ENCODE measurements around the gene UBAP1. TPM values are rescaled to one million over a fixed set of nuclear protein-coding genes. Genes with fewer than 3 reads are reported as not detected.
"Not testable (repeated sequence)": the region's sequence is repeated elsewhere in the genome, so short reads cannot be mapped to it uniquely, and the experiment has no call there.

Gene UBAP1
- total RNA-seq, 2 experiments from 2014 or later, result 28.2 to 29.8 TPM

DNA sequence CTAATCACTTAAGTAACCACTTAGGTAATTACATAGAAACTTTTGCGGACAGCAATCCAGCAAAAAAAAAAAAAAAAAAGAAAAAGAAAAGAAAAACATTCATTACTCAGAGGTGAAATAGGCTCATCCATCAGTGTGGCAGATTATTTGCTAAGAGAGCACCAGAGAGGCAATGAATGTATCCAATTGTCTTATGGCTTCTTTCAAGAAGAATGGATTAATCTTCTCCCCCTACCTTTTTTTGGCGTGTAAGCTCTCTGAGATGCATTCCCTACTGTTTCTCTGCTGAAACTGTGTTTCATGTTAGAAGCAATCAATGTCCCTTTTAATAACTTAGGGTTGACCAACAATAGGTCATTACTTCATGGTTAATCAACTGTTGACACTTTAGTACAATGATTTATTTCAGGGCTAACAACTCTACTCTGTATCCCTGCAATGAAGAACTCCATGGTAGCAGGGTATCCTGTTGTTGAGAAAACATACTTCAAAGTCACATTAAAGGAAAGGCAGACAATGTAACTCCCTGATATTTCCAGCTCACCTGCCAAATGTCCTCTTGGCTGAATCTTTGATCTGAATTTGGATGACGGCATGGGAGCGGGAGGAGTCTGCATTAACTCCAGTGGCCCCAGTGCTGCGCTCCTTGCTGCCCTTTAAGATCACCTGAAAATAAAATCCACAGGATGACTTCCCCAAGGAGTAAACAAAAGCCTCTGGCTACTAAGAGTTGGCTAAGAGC, 92.6 kb downstream of the UBAP1 start:
- TF ChIP-seq, protein P1, sequence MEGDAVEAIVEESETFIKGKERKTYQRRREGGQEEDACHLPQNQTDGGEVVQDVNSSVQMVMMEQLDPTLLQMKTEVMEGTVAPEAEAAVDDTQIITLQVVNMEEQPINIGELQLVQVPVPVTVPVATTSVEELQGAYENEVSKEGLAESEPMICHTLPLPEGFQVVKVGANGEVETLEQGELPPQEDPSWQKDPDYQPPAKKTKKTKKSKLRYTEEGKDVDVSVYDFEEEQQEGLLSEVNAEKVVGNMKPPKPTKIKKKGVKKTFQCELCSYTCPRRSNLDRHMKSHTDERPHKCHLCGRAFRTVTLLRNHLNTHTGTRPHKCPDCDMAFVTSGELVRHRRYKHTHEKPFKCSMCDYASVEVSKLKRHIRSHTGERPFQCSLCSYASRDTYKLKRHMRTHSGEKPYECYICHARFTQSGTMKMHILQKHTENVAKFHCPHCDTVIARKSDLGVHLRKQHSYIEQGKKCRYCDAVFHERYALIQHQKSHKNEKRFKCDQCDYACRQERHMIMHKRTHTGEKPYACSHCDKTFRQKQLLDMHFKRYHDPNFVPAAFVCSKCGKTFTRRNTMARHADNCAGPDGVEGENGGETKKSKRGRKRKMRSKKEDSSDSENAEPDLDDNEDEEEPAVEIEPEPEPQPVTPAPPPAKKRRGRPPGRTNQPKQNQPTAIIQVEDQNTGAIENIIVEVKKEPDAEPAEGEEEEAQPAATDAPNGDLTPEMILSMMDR (IDR thresholded peaks at IDR 0.05), result no peak
- H3K9me3 Mint-ChIP-seq, result no peaks in the 10 kb centered on the region
- no peaks in the 10 kb centered on the region for H3K4me1 Mint-ChIP-seq (ENCODE audit: low read depth)
- H3K27ac Mint-ChIP-seq, result no peak overlapping the region
- ATAC-seq (no peak), DNase-seq (no peak)
- no peak overlapping the region for H3K4me3 Mint-ChIP-seq
- ChIA-PET CTCF (interaction anchor here (7.5 kb wide), 1 partner anchor 18 kb away, joined by 46 read pairs; no protein-coding TSS in a partner anchor), POLR2A (no interaction called here)
- no peaks in the 10 kb centered on the region for H3K27me3 Mint-ChIP-seq
- intact Hi-C loops (cut with micrococcal nuclease), result no loop called here
- peaks cover 5% of the 10 kb centered on the region for H3K36me3 Mint-ChIP-seq (ENCODE audit: low read depth)

DNA sequence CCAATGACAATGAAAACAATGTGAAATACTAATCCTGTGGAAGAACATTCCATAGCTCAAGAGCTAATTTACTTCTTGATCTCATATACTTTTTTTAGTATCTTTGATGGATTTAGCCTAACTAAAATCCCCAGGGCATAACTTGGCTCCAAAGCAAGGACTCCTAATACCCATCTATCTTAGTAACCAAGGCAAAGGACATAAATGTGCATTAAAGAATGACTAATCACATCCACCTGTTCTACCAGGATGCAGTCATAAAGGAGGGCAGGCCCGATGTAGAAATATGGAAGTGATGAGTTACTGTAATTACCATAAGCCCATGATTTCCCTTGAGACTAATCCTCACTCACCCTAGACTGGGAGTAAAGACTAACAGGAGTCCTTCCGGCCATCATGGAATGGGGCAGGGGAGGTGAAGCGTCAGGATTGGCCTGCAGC, 93.3 kb downstream of the UBAP1 start:
- H3K27me3 Mint-ChIP-seq, result no peaks in the 10 kb centered on the region
- H3K36me3 Mint-ChIP-seq (ENCODE audit: low read depth), result peaks cover 5% of the 10 kb centered on the region
- H3K4me1 Mint-ChIP-seq (ENCODE audit: low read depth), result no peaks in the 10 kb centered on the region
- no peak for ATAC-seq
- H3K27ac Mint-ChIP-seq, result no peak overlapping the region
- H3K4me3 Mint-ChIP-seq, result no peak overlapping the region
- ChIA-PET CTCF (interaction anchor here (1.1 kb wide), 1 partner anchor 19 kb away, joined by 4 read pairs; no protein-coding TSS in a partner anchor), POLR2A (no interaction called here)
- H3K9me3 Mint-ChIP-seq, result no peaks in the 10 kb centered on the region
- TF ChIP-seq, protein P1 (IDR thresholded peaks at IDR 0.05), result no peak
- no peak for DNase-seq
- intact Hi-C loops (cut with micrococcal nuclease), result no loop called here

DNA sequence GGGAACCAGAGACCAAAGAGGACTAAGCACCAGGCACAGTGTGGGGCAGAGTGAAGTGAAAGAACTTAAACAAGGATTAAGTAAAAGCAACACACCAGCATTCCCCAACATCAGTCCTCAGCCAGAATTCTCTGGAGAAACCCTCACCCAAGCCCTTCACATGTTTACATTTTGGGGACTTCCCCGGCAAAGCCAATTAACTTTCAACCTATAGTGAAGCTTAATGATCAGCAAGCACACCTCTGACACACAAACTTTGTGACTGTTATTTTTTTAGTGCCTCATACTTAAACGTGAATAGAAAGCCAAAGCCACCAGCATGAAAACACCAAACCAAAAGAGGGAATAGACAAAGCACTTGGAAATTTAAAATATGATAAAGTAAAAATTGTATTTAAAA, 94.7 kb downstream of the UBAP1 start:
- ATAC-seq; DNase-seq; CTCF ChIA-PET; H3K4me1 Mint-ChIP-seq (ENCODE audit: low read depth); POLR2A ChIA-PET; H3K4me3 Mint-ChIP-seq; H3K27ac Mint-ChIP-seq; H3K36me3 Mint-ChIP-seq (ENCODE audit: low read depth); intact Hi-C loops (cut with micrococcal nuclease); H3K9me3 Mint-ChIP-seq; H3K27me3 Mint-ChIP-seq: not testable (repeated sequence)

DNA sequence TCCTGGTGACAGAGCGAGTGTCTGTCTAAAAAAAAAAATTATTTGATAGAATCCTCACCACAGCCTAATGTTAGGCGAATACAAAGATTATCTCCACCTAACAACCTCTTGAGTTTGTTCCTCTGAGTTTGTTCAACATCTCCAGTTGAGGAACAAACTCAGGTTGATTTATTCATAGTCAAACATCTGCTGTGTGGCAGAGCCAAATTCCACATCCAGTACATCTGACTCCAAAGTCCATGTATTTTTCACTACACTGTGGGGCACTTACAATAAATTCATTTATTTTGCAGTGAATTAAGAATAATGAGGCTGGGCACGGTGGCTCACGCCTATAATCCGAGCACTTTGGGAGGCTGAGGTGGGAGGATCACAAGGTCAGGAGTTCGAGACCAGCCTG, 97.0 kb downstream of the UBAP1 start:
- Mint-ChIP-seq H3K9me3 (no peaks in the 10 kb centered on the region), H3K36me3 (ENCODE audit: low read depth) (peaks cover 4% of the 10 kb centered on the region), H3K4me3 (no peak overlapping the region), H3K27ac (no peak overlapping the region), H3K27me3 (no peaks in the 10 kb centered on the region), H3K4me1 (ENCODE audit: low read depth) (peaks cover 2% of the 10 kb centered on the region)
- intact Hi-C loops (cut with micrococcal nuclease), result no loop called here
- ChIA-PET CTCF (no interaction called here), POLR2A (no interaction called here)
- DNase-seq (no peak), ATAC-seq (no peak)
- TF ChIP-seq, protein P1 (IDR thresholded peaks at IDR 0.05), result no peak

DNA sequence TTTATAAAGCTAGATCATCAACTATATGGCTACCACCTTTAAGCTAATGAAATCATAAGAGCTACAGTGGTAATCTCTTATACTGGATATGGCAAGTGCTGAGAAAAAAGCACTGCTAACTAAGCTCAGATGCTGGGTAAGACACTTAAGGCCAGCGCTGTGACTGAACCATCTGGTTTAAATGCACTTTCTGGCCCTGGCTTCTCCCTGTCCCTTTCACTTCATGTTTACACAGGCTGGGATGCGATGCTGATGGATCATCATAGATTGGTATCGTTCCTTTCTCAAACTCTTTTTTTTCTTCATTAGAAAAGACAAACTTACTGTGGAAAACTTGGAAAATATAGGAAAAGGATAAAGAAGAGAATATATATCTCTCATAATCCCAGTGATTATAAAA, 97.9 kb downstream of the UBAP1 start:
- POLR2A ChIA-PET, result no interaction called here

More for the DNA sequence above, 97.9 kb downstream of the UBAP1 start:
- intact Hi-C loops (cut with micrococcal nuclease), result no loop called here
- no peak overlapping the region for H3K4me3 Mint-ChIP-seq
- DNase-seq, result no peak
- TF ChIP-seq, protein P1 (IDR thresholded peaks at IDR 0.05), result no peak
- no peak for ATAC-seq
- peaks cover 2% of the 10 kb centered on the region for H3K4me1 Mint-ChIP-seq (ENCODE audit: low read depth)
- no peaks in the 10 kb centered on the region for H3K27me3 Mint-ChIP-seq
- peaks cover 2% of the 10 kb centered on the region for H3K36me3 Mint-ChIP-seq (ENCODE audit: low read depth)
- CTCF ChIA-PET, result no interaction called here
- no peaks in the 10 kb centered on the region for H3K9me3 Mint-ChIP-seq
- no peak overlapping the region for H3K27ac Mint-ChIP-seq
